ENCODE results near the gene CHKA.

CHKA gene

DNA sequence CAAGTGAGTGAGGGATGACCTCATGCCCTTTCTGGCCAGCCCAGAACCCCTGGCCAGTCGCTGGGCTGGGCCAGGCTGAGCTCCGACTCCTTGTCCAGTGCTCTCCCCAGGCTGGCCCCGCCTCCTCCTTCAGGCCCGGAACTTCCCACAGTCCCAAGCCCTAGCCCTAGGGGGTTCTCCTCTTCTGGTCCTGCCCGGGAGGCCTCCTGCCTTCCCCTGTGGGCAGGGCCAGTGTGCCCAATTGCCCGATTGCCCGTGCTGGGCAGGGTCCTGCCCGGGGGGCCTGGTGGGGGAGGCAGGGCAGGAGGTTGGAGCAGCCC is 78.2 kb downstream of the CHKA start:
- Histone ChIP-seq H3K36me3 (ENCODE audit: insufficient read depth, low read length) (no peaks in the 10 kb centered on the region), H3K4me1 (ENCODE audit: insufficient read depth, low read length) (peaks cover 11% of the 10 kb centered on the region), H3K4me3 (ENCODE audit: low read depth in 1 of 2, low read length in 2 of 2) (no peak overlapping the region), H3K4me2 (ENCODE audit: insufficient read depth, low read length) (no peak overlapping the region), H3K27me3 (ENCODE audit: insufficient read depth, low read length, poor library complexity) (no peaks in the 10 kb centered on the region), H3K9me3 (ENCODE audit: insufficient read depth, low read length, severe bottlenecking) (no peaks in the 10 kb centered on the region), H3K79me2 (ENCODE audit: insufficient read depth, low read length) (no peaks in the 10 kb centered on the region), H3K9ac (ENCODE audit: low read depth, low read length) (no peak overlapping the region), H2AFZ (ENCODE audit: low read depth, low read length) (no peak overlapping the region), H4K20me1 (ENCODE audit: insufficient read depth, low read length) (no peaks in the 10 kb centered on the region), H3K27ac (ENCODE audit: low read length) (no peak overlapping the region)
- TF ChIP-seq EZH2 (IDR thresholded peaks at IDR 0.05; ENCODE audit: borderline replicate concordance, low read depth, low read length, severe bottlenecking) (no peak), CTCF (IDR thresholded peaks at IDR 0.05; ENCODE audit: borderline replicate concordance, extremely low read depth, low read length, poor library complexity, severe bottlenecking) (no peak)
- no peak for ATAC-seq (ENCODE audit: insufficient read depth, low read depth)
- no peak for DNase-seq

GRCh38 chr11:68042219-68043028 is 78.8 kb downstream of the CHKA start:
- no peak overlapping the region for H2AFZ ChIP-seq (ENCODE audit: low read depth, low read length)
- peaks cover 11% of the 10 kb centered on the region for H3K4me1 ChIP-seq (ENCODE audit: insufficient read depth, low read length)
- no peaks in the 10 kb centered on the region for H3K36me3 ChIP-seq (ENCODE audit: insufficient read depth, low read length)
- ATAC-seq (ENCODE audit: insufficient read depth, low read depth) = no peak
- no peak overlapping the region for H3K27ac ChIP-seq (ENCODE audit: low read length)
- DNase-seq = no peak
- no peak overlapping the region for H3K9ac ChIP-seq (ENCODE audit: low read depth, low read length)
- H3K27me3 ChIP-seq (ENCODE audit: insufficient read depth, low read length, poor library complexity) = no peaks in the 10 kb centered on the region
- H3K4me3 ChIP-seq (ENCODE audit: low read depth in 1 of 2, low read length in 2 of 2) = no peak overlapping the region
- no peak overlapping the region for H3K4me2 ChIP-seq (ENCODE audit: insufficient read depth, low read length)
- TF ChIP-seq CTCF (IDR thresholded peaks at IDR 0.05; ENCODE audit: borderline replicate concordance, extremely low read depth, low read length, poor library complexity, severe bottlenecking) = no peak
- H3K79me2 ChIP-seq (ENCODE audit: insufficient read depth, low read length) = no peaks in the 10 kb centered on the region
- no peaks in the 10 kb centered on the region for H4K20me1 ChIP-seq (ENCODE audit: insufficient read depth, low read length)
- H3K9me3 ChIP-seq (ENCODE audit: insufficient read depth, low read length, severe bottlenecking) = no peaks in the 10 kb centered on the region

GRCh38 chr11:68041617-68042218 is 79.5 kb downstream of the CHKA start:
- ATAC-seq (ENCODE audit: insufficient read depth, low read depth) (no peak), DNase-seq (no peak)
- Histone ChIP-seq H3K9me3 (ENCODE audit: insufficient read depth, low read length, severe bottlenecking) (no peaks in the 10 kb centered on the region), H4K20me1 (ENCODE audit: insufficient read depth, low read length) (no peaks in the 10 kb centered on the region; the same call in 1 of the 2 replicates), H2AFZ (ENCODE audit: low read depth, low read length) (no peak overlapping the region), H3K27ac (ENCODE audit: low read length) (no peak overlapping the region), H3K27me3 (ENCODE audit: insufficient read depth, low read length, poor library complexity) (no peaks in the 10 kb centered on the region), H3K36me3 (ENCODE audit: insufficient read depth, low read length) (no peaks in the 10 kb centered on the region), H3K4me2 (ENCODE audit: insufficient read depth, low read length) (no peak overlapping the region), H3K9ac (ENCODE audit: low read depth, low read length) (no peak overlapping the region), H3K79me2 (ENCODE audit: insufficient read depth, low read length) (no peaks in the 10 kb centered on the region), H3K4me3 (ENCODE audit: low read depth in 1 of 2, low read length in 2 of 2) (no peak overlapping the region), H3K4me1 (ENCODE audit: insufficient read depth, low read length) (peaks cover 11% of the 10 kb centered on the region)
- TF ChIP-seq EZH2 (IDR thresholded peaks at IDR 0.05; ENCODE audit: borderline replicate concordance, low read depth, low read length, severe bottlenecking) (no peak), CTCF (IDR thresholded peaks at IDR 0.05; ENCODE audit: borderline replicate concordance, extremely low read depth, low read length, poor library complexity, severe bottlenecking) (no peak)

Measured in DND-41 (cell line).